OCI-LY1 (cell line): Measurements from ENCODE around the gene GALNT7.

ENCODE experiments used
- H2AFZ ChIP-seq: fragments of 200-600 bp; sonication (generic), shearing (Covaris generic); 2 replicates; pipeline ENCODE4 v1.6.0; 2014; ENCODE audit warnings: antibody characterized with exemption, mild to moderate bottlenecking, low read length
- H3F3A ChIP-seq: fragments of 200-600 bp; sonication (generic), shearing (Covaris generic); 2 replicates; pipeline ENCODE4 v1.6.0; 2014; ENCODE audit warnings: mild to moderate bottlenecking, antibody characterized with exemption, low read length, moderate library complexity; ENCODE audit not compliant: insufficient read depth
- H3K27ac ChIP-seq: fragments of 200-600 bp; sonication (generic); 2 replicates; pipeline ENCODE4 v1.5.1; 2014; ENCODE audit warnings: low read length, mixed run types, mild to moderate bottlenecking, low read depth; ENCODE audit not compliant: poor library complexity, severe bottlenecking
- H3K27me3 ChIP-seq: fragments of 200-600 bp; sonication (generic); 2 replicates; pipeline ENCODE4 v1.6.0; 2014; ENCODE audit warnings: antibody characterized with exemption, mild to moderate bottlenecking, low read length, moderate library complexity; ENCODE audit not compliant: insufficient read depth
- H3K36me3 ChIP-seq: fragments of 200-600 bp; sonication (generic); 2 replicates; pipeline ENCODE4 v1.6.1; 2014; ENCODE audit warnings: mild to moderate bottlenecking, antibody characterized with exemption, low read length, moderate library complexity, mixed read lengths; ENCODE audit not compliant: insufficient read depth
- H3K4me1 ChIP-seq: fragments of 200-600 bp; sonication (generic); 2 replicates; pipeline ENCODE4 v1.5.1; 2014; ENCODE audit warnings: mild to moderate bottlenecking, low read length, moderate library complexity; ENCODE audit not compliant: insufficient read depth, severe bottlenecking
- H3K4me2 ChIP-seq: fragments of 200-600 bp; sonication (generic), shearing (Covaris generic); 2 replicates; pipeline ENCODE4 v1.6.1; 2014; ENCODE audit warnings: low read length
- H3K4me3 ChIP-seq: fragments of 200-600 bp; sonication (generic); 2 replicates; pipeline ENCODE4 v1.5.1; 2014; ENCODE audit warnings: low read length, low read depth, mild to moderate bottlenecking, mixed read lengths; ENCODE audit not compliant: poor library complexity, severe bottlenecking
- H3K79me2 ChIP-seq: fragments of 200-600 bp; shearing (Covaris generic); 2 replicates; pipeline ENCODE4 v1.6.1; 2016; ENCODE audit warnings: mixed run types, low read length, mixed read lengths; ENCODE audit not compliant: insufficient read depth
- H3K9ac ChIP-seq: fragments of 200-600 bp; sonication (generic), shearing (Covaris generic); 2 replicates; pipeline ENCODE4 v1.6.1; 2014; ENCODE audit warnings: mild to moderate bottlenecking, low read length, mixed read lengths
- H3K9me2 ChIP-seq: fragments of 200-600 bp; sonication (generic), shearing (Covaris generic); 2 replicates; pipeline ENCODE4 v1.6.1; 2014; ENCODE audit warnings: low read depth, mild to moderate bottlenecking, low read length, mixed read lengths
- H3K9me3 ChIP-seq: fragments of 200-600 bp; shearing (Covaris generic); 2 replicates; pipeline ENCODE4 v1.6.1; 2014; ENCODE audit warnings: low read length, mixed read lengths
- H4K20me1 ChIP-seq: fragments of 200-600 bp; sonication (generic), shearing (Covaris generic); 2 replicates; pipeline ENCODE4 v1.6.0; 2016; ENCODE audit warnings: mild to moderate bottlenecking, low read length; ENCODE audit not compliant: insufficient read depth
- EZH2 ChIP-seq: fragments of 200-600 bp; sonication (generic), shearing (Covaris generic); IDR thresholded peaks from 2 replicates; pipeline ENCODE4 v1.8.0; 2017; ENCODE audit warnings: borderline replicate concordance, mixed run types, mild to moderate bottlenecking, antibody characterized with exemption, low read length, moderate library complexity, mixed read lengths
- TF ChIP-seq, protein P1 (sequence below): fragments of 200-600 bp; sonication (generic), shearing (Covaris generic); IDR thresholded peaks from 2 replicates; pipeline ENCODE4 v1.5.1; 2017; ENCODE audit warnings: mild to moderate bottlenecking, antibody characterized with exemption, low read length, moderate library complexity, mixed read lengths

GALNT7 gene

DNA sequence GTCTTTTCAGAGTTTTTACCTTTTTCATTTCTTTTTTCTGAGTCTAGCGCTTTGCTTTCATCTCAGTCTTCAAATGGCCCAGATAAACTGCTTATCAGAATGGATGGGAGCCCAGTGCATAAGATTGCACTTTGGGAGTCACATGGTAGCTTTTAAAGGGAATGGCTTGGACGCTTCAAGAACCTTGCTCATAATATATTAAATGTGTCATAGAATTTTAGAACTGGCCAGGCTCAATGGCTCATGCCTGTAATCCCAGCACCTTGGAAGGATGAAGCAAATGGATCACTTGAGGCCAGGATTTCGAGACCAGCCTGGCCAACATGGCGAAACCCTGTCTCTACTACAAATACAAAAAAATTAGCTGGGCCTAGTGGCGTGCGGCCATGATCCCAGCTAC lies 97.1 kb downstream of the GALNT7 start:
- Histone ChIP-seq H3F3A (no peaks in the 10 kb centered on the region), H3K27me3 (no peaks in the 10 kb centered on the region), H2AFZ (no peak overlapping the region), H3K4me3 (no peak overlapping the region), H3K79me2 (peaks cover 19% of the 10 kb centered on the region), H3K9me3 (no peaks in the 10 kb centered on the region), H3K4me2 (no peak overlapping the region), H3K36me3 (peaks cover 5% of the 10 kb centered on the region; the same call in 1 of the 2 replicates), H3K9ac (no peak overlapping the region), H3K9me2 (no peaks in the 10 kb centered on the region), H3K27ac (no peak overlapping the region), H3K4me1 (peaks cover 39% of the 10 kb centered on the region), H4K20me1 (no peaks in the 10 kb centered on the region)
- TF ChIP-seq, protein P1, sequence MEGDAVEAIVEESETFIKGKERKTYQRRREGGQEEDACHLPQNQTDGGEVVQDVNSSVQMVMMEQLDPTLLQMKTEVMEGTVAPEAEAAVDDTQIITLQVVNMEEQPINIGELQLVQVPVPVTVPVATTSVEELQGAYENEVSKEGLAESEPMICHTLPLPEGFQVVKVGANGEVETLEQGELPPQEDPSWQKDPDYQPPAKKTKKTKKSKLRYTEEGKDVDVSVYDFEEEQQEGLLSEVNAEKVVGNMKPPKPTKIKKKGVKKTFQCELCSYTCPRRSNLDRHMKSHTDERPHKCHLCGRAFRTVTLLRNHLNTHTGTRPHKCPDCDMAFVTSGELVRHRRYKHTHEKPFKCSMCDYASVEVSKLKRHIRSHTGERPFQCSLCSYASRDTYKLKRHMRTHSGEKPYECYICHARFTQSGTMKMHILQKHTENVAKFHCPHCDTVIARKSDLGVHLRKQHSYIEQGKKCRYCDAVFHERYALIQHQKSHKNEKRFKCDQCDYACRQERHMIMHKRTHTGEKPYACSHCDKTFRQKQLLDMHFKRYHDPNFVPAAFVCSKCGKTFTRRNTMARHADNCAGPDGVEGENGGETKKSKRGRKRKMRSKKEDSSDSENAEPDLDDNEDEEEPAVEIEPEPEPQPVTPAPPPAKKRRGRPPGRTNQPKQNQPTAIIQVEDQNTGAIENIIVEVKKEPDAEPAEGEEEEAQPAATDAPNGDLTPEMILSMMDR, result no peak
- no peak for TF ChIP-seq EZH2

DNA sequence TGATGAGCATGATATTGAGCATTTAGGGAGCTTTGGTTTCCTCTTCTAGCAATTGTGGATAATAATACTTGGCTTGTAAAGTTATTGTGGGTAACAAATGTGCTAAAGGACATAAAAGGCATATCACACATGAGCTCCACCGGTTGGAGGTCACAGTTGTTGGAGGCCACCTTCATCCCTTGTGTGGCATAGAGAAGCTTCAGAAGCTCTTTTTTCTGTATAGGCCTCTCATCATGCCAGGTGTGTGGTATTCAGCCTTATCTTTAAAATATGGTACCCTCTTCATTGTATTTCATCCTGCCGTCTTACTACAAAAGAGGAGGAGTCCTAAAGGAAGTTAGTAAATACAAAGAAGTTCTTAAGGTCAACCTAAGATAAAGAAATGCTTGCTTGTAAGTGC lies 99.1 kb downstream of the GALNT7 start:
- peaks cover 30% of the 10 kb centered on the region for H3K4me1 ChIP-seq
- no peaks in the 10 kb centered on the region for H3K9me3 ChIP-seq
- H3K9ac ChIP-seq, result no peak overlapping the region

DNA sequence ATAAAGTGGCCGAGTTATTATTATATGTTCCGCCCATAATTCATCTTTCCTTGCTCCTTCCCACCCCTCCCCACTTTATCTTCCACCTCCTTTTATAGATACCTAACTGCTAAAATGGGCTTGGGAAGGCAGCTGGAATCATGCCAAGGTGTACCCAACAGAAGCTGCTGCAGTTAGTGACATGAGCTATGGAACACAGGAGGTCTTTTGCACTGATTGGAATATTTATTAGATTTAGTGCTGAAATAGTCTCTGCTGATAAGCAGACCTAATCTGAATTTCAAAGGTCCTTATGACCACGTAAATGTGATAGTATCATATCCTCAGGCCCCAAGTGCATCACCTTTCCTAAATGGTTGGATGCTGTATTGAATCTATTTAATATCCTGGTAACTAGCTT lies 100.7 kb downstream of the GALNT7 start:
- TF ChIP-seq, protein P1, result no peak
- no peak for TF ChIP-seq EZH2

More for the DNA sequence above, 99.1 kb downstream of the GALNT7 start:
- Histone ChIP-seq H4K20me1 (no peaks in the 10 kb centered on the region), H3F3A (no peaks in the 10 kb centered on the region), H3K4me2 (no peak overlapping the region), H3K36me3 (peaks cover 9% of the 10 kb centered on the region), H3K9me2 (no peaks in the 10 kb centered on the region), H3K4me3 (no peak overlapping the region), H3K27ac (no peak overlapping the region), H3K27me3 (no peaks in the 10 kb centered on the region), H3K79me2 (peaks cover 23% of the 10 kb centered on the region), H2AFZ (no peak overlapping the region)
- TF ChIP-seq, protein P1, result no peak
- TF ChIP-seq EZH2, result no peak

More for the DNA sequence above, 100.7 kb downstream of the GALNT7 start:
- Histone ChIP-seq H2AFZ (no peak overlapping the region), H3K4me3 (no peak overlapping the region), H3K9me2 (no peaks in the 10 kb centered on the region), H3K79me2 (peaks cover 14% of the 10 kb centered on the region), H3K4me2 (no peak overlapping the region), H4K20me1 (no peaks in the 10 kb centered on the region), H3K4me1 (peaks cover 14% of the 10 kb centered on the region), H3F3A (no peaks in the 10 kb centered on the region), H3K36me3 (peaks cover 24% of the 10 kb centered on the region), H3K27ac (no peak overlapping the region), H3K27me3 (no peaks in the 10 kb centered on the region), H3K9ac (no peak overlapping the region), H3K9me3 (peaks cover 5% of the 10 kb centered on the region; the same call in 1 of the 2 replicates)
